ENCODE measurements around the gene SEMA6B.

The SEMA6B gene

DNA sequence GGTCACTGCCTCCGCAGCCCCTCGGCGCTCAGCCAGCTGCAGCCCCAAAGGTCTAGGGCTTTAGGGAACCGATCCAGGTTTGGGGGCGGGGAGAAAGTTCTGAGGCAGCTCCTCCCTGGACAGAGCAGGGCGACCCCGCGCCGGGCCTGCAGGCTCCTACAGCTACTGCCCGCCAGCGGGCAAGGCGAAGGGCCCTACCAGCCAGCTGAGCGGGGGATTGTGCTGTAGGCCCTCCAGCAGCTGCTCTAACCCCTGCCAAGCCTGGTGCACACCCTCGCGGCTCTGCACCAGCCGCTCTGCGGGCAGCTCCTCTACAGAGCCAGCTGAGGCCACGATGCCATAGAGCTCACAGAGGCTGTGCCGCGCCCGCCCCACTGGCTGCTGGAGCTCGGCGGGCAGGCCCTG, 55.2 kb downstream of the SEMA6B start:
- Histone ChIP-seq H3K27ac (no peak overlapping the region), H3K9me3 (no peaks in the 10 kb centered on the region), H3K4me1 (no peaks in the 10 kb centered on the region), H3K27me3 (no peaks in the 10 kb centered on the region), H3K36me3 (peaks cover 18 to 68% (median 53%) of the 10 kb centered on the region in 3 donors), H3K4me3 (no peak overlapping the region)
- DNase-seq: no peak
- TF ChIP-seq, protein P1, sequence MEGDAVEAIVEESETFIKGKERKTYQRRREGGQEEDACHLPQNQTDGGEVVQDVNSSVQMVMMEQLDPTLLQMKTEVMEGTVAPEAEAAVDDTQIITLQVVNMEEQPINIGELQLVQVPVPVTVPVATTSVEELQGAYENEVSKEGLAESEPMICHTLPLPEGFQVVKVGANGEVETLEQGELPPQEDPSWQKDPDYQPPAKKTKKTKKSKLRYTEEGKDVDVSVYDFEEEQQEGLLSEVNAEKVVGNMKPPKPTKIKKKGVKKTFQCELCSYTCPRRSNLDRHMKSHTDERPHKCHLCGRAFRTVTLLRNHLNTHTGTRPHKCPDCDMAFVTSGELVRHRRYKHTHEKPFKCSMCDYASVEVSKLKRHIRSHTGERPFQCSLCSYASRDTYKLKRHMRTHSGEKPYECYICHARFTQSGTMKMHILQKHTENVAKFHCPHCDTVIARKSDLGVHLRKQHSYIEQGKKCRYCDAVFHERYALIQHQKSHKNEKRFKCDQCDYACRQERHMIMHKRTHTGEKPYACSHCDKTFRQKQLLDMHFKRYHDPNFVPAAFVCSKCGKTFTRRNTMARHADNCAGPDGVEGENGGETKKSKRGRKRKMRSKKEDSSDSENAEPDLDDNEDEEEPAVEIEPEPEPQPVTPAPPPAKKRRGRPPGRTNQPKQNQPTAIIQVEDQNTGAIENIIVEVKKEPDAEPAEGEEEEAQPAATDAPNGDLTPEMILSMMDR (IDR thresholded peaks at IDR 0.05): no peak
- intact Hi-C loops (cut with DNase I; ENCODE audit: low total_unique reads): no loop called here

DNA sequence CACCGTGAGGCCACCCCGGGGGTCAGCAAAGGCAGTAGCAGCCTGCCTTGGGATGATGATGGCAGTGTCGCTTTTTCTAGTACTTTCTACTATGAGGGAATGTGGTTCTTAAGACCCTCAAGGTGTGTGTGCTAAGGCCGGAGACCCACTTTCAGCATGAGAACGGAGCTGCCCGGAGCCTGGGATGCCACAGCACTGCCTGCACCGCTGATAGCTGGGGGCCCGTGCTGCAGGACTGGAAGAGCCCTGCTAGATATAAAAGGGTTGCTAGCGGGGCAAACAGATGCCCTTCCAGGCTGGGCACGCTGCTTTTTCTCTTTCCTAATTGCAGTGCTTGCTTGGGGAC, 55.7 kb downstream of the SEMA6B start:
- Histone ChIP-seq H3K9me3 (no peaks in the 10 kb centered on the region), H3K27ac (no peak overlapping the region), H3K4me3 (no peak overlapping the region), H3K36me3 (peaks cover 23 to 73% (median 58%) of the 10 kb centered on the region in 3 donors), H3K27me3 (no peaks in the 10 kb centered on the region), H3K4me1 (no peaks in the 10 kb centered on the region)
- TF ChIP-seq, protein P1 (IDR thresholded peaks at IDR 0.05): no peak
- no peak for DNase-seq
- intact Hi-C loops (cut with DNase I; ENCODE audit: low total_unique reads): no loop called here

DNA sequence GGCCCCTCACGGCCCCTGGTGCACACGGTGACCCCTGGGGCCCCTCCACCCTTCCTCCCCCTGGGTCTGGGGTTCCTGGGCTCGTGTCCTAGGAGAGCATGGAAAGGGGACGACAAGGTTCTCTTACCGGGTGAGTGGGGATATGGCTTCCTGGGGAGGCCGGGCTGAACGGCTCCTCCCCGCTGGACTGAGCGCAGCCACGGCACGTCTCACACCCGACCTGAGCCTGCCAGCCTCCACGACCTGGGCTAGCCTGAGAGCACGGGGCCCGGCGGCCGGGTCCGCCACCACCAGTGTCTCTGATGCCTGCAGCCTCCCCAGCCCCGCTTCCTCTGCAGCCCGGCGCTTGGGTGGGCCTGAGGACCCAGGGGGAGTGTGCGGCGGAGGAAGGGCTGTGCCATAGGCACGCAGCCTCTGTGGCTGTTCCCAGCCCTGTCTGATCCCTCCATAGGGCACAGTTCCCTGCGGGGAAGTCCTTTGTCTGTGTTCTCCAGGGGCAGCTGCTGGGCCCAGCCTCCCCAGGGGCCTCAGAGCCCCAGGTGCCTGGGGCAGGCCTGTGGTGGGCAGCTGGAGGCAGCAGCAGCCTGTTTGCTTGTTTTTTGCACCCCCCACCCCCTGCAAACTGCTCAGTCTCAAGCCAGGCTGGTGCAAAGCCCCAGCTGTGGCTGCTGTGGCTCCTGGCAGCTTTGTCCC, 56.2 kb downstream of the SEMA6B start:
- no peaks in the 10 kb centered on the region for H3K4me1 ChIP-seq
- H3K27ac ChIP-seq: no peak overlapping the region
- TF ChIP-seq, protein P1 (IDR thresholded peaks at IDR 0.05): no peak
- peaks cover 28 to 78% (median 64%) of the 10 kb centered on the region in 3 donors for H3K36me3 ChIP-seq
- H3K4me3 ChIP-seq: no peak overlapping the region
- no peaks in the 10 kb centered on the region for H3K9me3 ChIP-seq
- no peaks in the 10 kb centered on the region for H3K27me3 ChIP-seq
- DNase-seq: no peak
- intact Hi-C loops (cut with DNase I; ENCODE audit: low total_unique reads): no loop called here

DNA sequence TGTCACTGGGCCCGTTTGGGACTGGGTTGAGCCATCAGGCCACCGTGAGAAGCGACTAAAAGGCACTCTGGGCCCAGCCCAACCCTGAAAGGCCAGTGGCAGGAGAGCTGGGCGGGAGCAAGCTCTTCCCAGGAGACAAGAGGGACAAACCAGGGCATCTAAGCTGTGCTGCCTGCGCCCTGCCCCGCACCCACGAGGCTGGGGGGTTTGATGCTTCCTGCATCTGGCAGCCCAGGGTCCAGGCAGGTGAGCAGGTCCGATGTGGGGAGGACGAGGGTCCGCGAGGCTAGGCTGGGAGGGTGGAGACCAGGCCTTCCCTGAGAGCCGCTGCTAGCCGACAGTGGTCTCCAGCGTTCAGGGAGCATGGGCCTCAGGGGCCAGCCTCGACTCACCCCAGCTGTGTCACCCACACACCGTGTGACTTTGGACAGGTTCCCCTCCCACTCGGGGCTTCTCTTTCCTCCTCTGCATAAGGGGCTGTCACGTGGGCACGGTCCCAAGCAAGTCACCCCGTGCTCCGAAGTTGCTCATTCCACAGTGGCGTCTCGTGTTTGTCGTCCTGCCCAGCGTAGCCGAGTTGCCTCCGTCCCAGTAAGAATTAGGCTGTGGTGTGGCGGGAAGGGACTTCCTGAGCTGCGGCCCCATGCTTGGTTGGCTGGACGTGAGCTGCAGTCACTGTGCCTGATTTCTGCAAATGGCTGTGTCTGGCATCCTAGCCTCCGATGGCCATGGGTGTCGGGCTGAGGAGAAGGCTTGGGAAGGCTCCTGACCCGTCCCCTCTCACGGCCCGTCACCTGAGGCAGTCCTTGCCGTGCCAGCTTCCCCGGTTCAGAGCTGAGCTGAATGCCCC, 57.0 kb downstream of the SEMA6B start:
- H3K4me1 ChIP-seq: no peaks in the 10 kb centered on the region
- peaks cover 36 to 86% (median 71%) of the 10 kb centered on the region in 3 donors for H3K36me3 ChIP-seq
- no peak for DNase-seq
- intact Hi-C loops (cut with DNase I; ENCODE audit: low total_unique reads): no loop called here
- TF ChIP-seq, protein P1 (IDR thresholded peaks at IDR 0.05): no peak
- H3K27me3 ChIP-seq: no peaks in the 10 kb centered on the region
- no peak overlapping the region for H3K27ac ChIP-seq
- no peaks in the 10 kb centered on the region for H3K9me3 ChIP-seq
- H3K4me3 ChIP-seq: no peak overlapping the region

DNA sequence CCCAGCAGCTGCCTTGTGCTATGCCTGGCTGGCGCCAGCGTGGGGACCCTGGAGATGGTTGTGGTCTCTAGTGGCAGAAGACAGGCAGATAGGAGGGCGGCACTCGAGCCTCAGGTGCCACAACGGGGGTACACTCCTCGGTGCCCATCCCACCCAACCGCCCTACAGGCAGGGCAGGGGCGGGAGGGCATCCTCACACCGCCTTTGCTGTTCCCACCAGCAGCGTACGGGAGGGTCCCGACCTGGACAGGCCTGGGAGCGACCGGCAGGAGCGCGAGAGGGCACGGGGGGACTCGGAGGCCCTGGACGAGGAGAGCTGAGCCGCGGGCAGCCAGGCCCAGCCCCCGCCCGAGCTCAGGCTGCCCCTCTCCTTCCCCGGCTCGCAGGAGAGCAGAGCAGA, 57.8 kb downstream of the SEMA6B start:
- Histone ChIP-seq H3K36me3 (peaks cover 38 to 94% (median 79%) of the 10 kb centered on the region in 3 donors), H3K9me3 (no peaks in the 10 kb centered on the region), H3K4me1 (no peaks in the 10 kb centered on the region), H3K27me3 (no peaks in the 10 kb centered on the region), H3K27ac (no peak overlapping the region), H3K4me3 (no peak overlapping the region)
- TF ChIP-seq, protein P1 (IDR thresholded peaks at IDR 0.05): no peak
- intact Hi-C loops (cut with DNase I; ENCODE audit: low total_unique reads): no loop called here
- no peak for DNase-seq

Data from tibial artery (tissue), 4 donors.